GM18520 (cell line): ENCODE data around the gene ESPL1.

Experiments used
- ATAC-seq: cut with Tn5 transposase; IDR thresholded peaks from one replicate; pipeline ENCODE4 v1.9.1; 2021; ENCODE audit not compliant: unreplicated experiment

ESPL1 gene

GRCh38 chr12:53333845-53334244, 65.7 kb downstream of the ESPL1 start:
- ATAC-seq: no peak

- no peak for ATAC-seq
Measured at GRCh38 chr12:53334822-53335221, 66.7 kb downstream of the ESPL1 start.

DNA sequence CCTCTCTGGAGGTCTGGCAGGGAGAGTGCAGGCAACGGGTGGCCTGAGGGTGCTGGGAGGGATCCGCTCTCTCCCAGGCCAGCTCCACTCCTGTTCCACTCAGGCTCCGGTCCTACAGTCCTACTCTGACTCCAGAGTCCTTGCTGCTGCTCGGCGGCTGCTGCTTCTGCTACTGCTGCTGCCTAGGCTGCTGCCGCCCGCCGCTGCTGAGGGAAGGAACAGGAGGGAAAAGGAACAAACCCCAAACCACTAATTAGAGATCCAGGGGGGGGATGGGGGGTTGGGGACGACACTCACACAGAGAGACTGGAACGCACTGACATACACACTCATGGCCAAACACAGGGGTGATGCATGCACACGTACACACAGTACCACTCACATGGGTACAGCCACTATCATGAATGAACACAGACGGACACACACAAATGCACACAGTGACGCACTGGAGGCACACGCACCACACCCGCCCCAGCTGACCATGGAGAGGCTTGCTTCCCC, 68.1 kb downstream of the ESPL1 start, which contains the start of gene SP7:
Gene SP7 (minus strand): TSS at position 174 of the 501 bp plus-strand sequence. CDS start 708 bp downstream, outside the sequence.
- ATAC-seq: no peak

- ATAC-seq: no peak
Measured at GRCh38 chr12:53338017-53338416, 69.9 kb downstream of the ESPL1 start.

DNA sequence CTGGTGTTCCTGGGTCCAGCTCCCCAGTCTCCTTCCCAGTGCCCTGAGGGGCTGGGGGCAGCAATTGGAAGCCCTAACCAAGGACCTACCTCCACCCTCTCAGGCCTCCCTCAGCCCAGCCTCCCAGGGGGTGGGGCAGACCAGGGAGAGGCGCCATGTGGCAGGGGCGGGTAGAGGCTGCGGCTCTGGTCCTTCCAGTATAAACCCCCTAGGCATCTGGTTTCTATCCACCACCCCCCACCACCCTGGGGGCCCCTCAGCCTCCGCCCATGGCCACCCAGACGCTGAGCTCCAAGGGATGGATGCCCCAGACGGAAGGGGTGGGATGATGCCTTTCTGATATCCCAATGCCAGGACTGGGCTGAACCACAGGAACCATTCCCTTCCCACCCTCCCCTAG, 70.8 kb downstream of the ESPL1 start:
- ATAC-seq: no peak

- no peak for ATAC-seq
Measured at GRCh38 chr12:53340398-53340797, 72.3 kb downstream of the ESPL1 start.
